ENCODE results near the gene WDR59.
"Not testable (repeated sequence)": the region's sequence is repeated elsewhere in the genome, so short reads cannot be mapped to it uniquely, and the experiment has no call there.

The WDR59 gene

DNA sequence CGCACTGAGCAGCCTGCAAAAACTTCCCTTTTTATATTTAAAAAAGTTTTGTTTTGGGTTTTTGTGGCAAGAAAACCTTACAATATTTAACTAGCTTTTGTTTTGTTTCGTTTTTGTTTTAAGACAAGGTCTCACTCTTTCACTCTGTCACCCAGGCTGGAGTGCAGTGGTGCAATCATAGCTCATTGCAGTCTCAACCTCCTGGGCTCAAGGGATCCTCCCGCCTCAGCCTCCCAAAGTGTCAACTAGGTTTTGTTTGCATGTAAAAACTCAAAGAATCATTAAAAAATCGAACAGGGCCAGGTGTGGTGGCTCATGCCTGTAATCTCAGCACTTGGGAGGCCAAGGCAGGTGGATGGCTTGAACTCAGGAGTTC lies 132.4 kb downstream of the WDR59 start:
- no peak for DNase-seq

- peak in 1 of 4 experiments; percentile 24 for DNase-seq
Measured at GRCh38 chr16:74850027-74850426, 134.9 kb downstream of the WDR59 start.

DNA sequence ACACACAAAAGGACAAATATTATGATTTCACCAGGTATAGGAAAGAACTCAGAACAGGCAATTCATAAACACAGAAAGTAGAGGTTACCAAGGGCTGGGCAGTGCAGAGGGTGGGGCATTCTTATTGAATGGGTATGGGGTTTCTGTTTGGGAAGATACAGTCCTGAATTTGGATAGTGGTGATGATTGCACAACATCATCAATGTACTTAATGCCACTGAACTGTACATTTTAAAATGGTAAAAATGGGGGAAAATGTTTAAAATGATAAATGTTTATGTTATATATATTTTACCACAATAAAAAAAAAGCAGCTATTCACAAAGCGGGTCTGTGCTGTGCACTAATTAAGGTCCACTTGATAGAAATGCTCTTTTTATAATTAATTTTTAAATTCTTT lies 137.7 kb downstream of the WDR59 start:
- DNase-seq: no peak

DNA sequence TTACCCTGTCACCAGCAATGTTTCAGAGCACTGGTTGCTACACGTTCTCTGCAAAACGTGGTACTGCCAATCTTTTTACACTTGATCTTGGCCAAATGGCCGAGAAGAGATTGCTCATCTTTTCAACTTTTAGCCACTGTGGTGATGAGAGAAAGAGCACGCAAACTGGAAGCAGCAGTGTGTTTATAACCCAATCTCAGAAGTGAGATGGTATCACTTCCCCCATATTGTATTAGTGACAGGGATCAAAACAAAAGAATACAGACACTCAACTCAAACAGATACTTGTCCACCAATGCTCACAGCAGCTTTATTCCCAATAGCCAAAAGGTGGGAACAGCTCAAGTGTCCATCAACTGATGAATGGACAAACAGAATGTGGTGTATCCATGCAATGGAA lies 138.2 kb downstream of the WDR59 start:
- no peak for DNase-seq

- DNase-seq: peak; percentile 23 to 73 (median 54)
Measured at GRCh38 chr16:74844041-74844980, 140.6 kb downstream of the WDR59 start.

GRCh38 chr16:74843381-74844035 lies 141.4 kb downstream of the WDR59 start:
- DNase-seq: not testable (repeated sequence)

GRCh38 chr16:74842413-74842812 lies 142.5 kb downstream of the WDR59 start:
- DNase-seq: no peak

DNA sequence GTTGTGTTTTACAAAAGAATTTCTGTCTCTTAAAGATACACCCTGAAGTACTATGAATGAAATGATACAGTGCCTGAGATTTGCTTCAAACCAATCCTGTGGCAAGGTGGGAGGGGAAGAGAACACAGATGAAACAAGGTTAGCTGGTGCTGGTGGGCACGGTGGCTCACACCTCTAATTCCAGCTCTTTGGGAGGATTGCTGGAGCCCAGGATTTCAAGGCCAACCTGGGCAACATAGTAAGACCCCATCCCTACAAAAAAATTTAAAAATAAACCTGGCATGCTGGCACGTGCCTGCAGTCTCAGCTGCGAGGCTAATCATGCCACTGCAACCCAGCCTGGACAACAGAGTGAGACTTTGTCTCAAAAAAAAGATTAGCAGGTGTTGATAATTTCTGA lies 143.0 kb downstream of the WDR59 start:
- DNase-seq: no peak

DNA sequence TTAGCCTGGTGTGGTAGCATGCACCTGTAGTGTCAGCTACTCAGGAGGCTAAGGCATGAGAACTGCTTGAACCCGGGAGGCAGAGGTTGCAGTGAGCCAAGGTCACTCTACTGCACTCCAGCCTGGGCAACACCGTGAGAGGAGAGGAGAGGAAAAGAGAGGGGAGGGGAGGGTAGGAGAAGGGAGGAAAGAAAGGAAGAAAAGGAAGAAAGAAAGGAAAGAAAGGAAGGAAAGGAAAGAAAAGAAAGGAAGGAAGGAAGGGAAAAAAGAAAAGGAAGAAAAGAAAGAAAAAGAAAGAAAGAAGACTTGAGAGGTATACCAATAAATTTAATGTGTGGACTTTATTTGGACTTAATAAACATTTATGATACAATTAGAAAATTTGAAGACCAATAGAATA lies 143.5 kb downstream of the WDR59 start:
- DNase-seq: no peak

- no peak for DNase-seq
Measured at GRCh38 chr16:74837056-74837455, 147.9 kb downstream of the WDR59 start.

- no peak for DNase-seq
Measured at GRCh38 chr16:74836111-74836671, 148.7 kb downstream of the WDR59 start.

- no peak for DNase-seq
Measured at GRCh38 chr16:74832228-74832627, 152.7 kb downstream of the WDR59 start.

DNA sequence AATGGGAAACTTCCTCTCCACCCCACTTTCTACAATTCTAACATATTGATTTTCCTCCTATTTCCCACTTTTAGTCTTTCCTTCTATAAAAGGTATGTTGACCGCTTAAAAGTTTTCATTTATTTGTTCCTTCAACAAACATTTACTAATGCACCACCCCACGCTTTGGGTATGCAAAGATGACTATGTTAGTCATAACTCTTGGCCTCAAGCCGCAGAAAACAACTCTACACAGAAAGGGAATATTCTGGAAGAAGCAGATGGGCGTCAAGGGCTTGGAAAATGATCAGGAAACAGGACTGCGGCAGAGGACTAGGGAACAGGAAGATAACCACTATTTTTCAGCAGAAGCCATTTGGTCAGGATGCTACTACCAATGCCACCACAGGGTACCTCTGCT lies 153.5 kb downstream of the WDR59 start:
- DNase-seq: no peak

- no peak for DNase-seq
Measured at GRCh38 chr16:74830648-74831047, 154.3 kb downstream of the WDR59 start.

GRCh38 chr16:74829637-74830036 lies 155.3 kb downstream of the WDR59 start:
- DNase-seq: no peak

DNA sequence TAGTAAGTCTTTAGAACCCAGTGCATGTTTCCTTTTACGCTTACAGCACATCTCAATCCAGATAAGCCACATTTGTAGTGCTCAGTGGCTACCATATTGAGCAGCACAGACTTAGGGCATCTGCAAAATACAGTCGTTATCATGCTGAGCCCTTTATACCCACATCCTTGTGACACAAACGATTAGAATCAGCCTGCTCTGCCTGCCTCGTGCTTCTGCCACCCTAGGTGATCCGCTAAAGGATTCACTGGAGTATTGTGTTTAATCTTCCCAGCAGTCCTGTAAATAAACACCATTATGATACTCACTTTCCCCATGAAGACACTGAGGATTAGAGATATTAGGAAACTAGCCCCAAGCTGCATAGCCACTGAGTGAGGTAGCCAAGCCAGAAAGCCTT lies 159.0 kb downstream of the WDR59 start:
- no peak for DNase-seq

DNA sequence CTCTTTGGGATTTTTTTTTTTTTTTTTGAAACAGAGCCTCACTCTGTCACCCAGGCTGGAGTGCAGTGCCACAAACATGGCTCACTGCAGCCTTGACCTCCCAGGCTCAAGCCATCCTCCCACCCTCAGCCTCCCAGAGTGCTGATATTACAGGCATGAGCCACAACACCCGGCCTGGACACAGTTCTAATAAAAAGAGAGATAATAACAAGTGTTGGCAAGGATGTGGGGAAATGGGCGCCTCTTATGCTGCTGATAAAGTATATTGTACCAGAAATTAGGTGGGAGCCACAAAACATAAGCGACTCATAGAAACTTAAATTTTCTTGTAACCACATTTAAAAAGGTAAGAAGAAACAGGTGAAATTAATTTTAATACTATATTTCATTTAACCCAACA lies 159.9 kb downstream of the WDR59 start:
- DNase-seq: no peak
